Thoracic aorta (tissue), 2 donors: ENCODE measurements around the gene MYO6. TPM values are rescaled to one million over a fixed set of nuclear protein-coding genes. Genes with fewer than 3 reads are reported as not detected.
A peak's percentile ranks its signal among the peaks of the same experiment; 100 is the strongest.
"Not testable (repeated sequence)": the region's sequence is repeated elsewhere in the genome, so short reads cannot be mapped to it uniquely, and the experiment has no call there.

Experiments used
- ATAC-seq: fragments of 150-250 bp; one replicate; pipeline ENCODE4 v1.8.0; 2017; ENCODE audit warnings: low read depth; ENCODE audit not compliant: insufficient number of reproducible peaks, low FRiP score
- DNase-seq: peaks from one replicate; pipeline ENCODE4 v3.0.0-alpha.2; 2020; ENCODE audit warnings: low spot score
- H3K27ac ChIP-seq, 2 donors: fragments of 200-600 bp; sonication (generic); 1 replicate in 1 of 2; 2 replicates in 1 of 2; pipeline ENCODE4 v1.5.1; 2016; ENCODE audit warnings: mild to moderate bottlenecking in 2 of 2, moderate library complexity in 2 of 2
- H3K27me3 ChIP-seq: fragments of 200-600 bp; sonication (generic); replicated peaks from 2 replicates; pipeline ENCODE4 v1.6.0; 2016; ENCODE audit warnings: mild to moderate bottlenecking; ENCODE audit not compliant: insufficient read depth
- H3K36me3 ChIP-seq: fragments of 200-600 bp; sonication (generic); one replicate; pipeline ENCODE4 v1.5.1; 2016
- H3K4me1 ChIP-seq, 2 donors: fragments of 200-600 bp; sonication (generic); 1 replicate in 1 of 2; 2 replicates in 1 of 2; pipeline versions ENCODE4 v1.5.1 to v1.6.0; 2016; ENCODE audit warnings: low read depth in 2 of 2, mild to moderate bottlenecking in 1 of 2; ENCODE audit not compliant: control insufficient read depth in 1 of 2
- H3K4me3 ChIP-seq: fragments of 200-600 bp; sonication (generic); 2 replicates; pipeline ENCODE4 v1.5.1; 2016; ENCODE audit warnings: mild to moderate bottlenecking
- H3K9me3 ChIP-seq: fragments of 200-600 bp; sonication (generic); 2 replicates; pipeline ENCODE4 v1.5.1; 2016
- CTCF ChIP-seq: fragments of 200-600 bp; sonication (generic); IDR thresholded peaks from one replicate; pipeline ENCODE4 v1.5.1; 2019; ENCODE audit warnings: antibody characterized with exemption
- total RNA-seq, 2 donors: library from RNA; depleted of rRNA; stranded (reverse); fragments of >200 nt; gene quantifications; one replicate each; pipeline versions ENCODE4 v1.1.0 to v1.2.3, GENCODE V29; 2016

MYO6 gene
- 10 to 100 TPM; 23.8 to 30.1 TPM for total RNA-seq

- H3K27me3 ChIP-seq: no peaks in the 10 kb centered on the region
- peak; percentile 63 for ATAC-seq
- peaks cover 8 to 27% of the 10 kb centered on the region in 2 donors for H3K4me1 ChIP-seq
- no peaks in the 10 kb centered on the region for H3K9me3 ChIP-seq
- H3K36me3 ChIP-seq: no peaks in the 10 kb centered on the region
- no peak for TF ChIP-seq CTCF
- peak within 1 kb of the TSS; percentile 99 for H3K4me3 ChIP-seq
- DNase-seq: no peak
- H3K27ac ChIP-seq: peak within 1 kb of the TSS; percentile 76
These were observed at the start of gene MYO6 for GRCh38 chr6:75748743-75749538. Gene MYO6, plus strand, starts transcription at chr6:75749239. Its CDS starts 68,309 bp downstream, at chr6:75817548.

GRCh38 chr6:75708334-75708733, 40.7 kb upstream of the MYO6 start:
- not testable (repeated sequence) for H3K4me1 ChIP-seq, H3K27me3 ChIP-seq, DNase-seq, H3K27ac ChIP-seq, H3K4me3 ChIP-seq, ATAC-seq, H3K9me3 ChIP-seq
- peaks cover 17% of the 10 kb centered on the region for H3K36me3 ChIP-seq

GRCh38 chr6:75711173-75711572, 37.9 kb upstream of the MYO6 start:
- TF ChIP-seq CTCF: no peak
- no peak overlapping the region for H3K27ac ChIP-seq
- no peaks in the 10 kb centered on the region for H3K27me3 ChIP-seq
- no peak for DNase-seq
- H3K4me1 ChIP-seq: no peaks in the 10 kb centered on the region
- no peak overlapping the region for H3K4me3 ChIP-seq
- no peaks in the 10 kb centered on the region for H3K9me3 ChIP-seq
- no peak for ATAC-seq
- H3K36me3 ChIP-seq: peaks cover 28% of the 10 kb centered on the region

- Histone ChIP-seq H3K9me3 (no peaks in the 10 kb centered on the region), H3K4me1 (no peaks in the 10 kb centered on the region), H3K4me3 (no peak overlapping the region), H3K27ac (no peak overlapping the region), H3K27me3 (no peaks in the 10 kb centered on the region), H3K36me3 (peaks cover 5% of the 10 kb centered on the region)
- TF ChIP-seq CTCF: no peak
- ATAC-seq (no peak), DNase-seq (no peak)
These were observed 29.9 kb upstream of the MYO6 start for GRCh38 chr6:75719133-75719532.

GRCh38 chr6:75723382-75723781, 25.7 kb upstream of the MYO6 start:
- no peaks in the 10 kb centered on the region for H3K9me3 ChIP-seq
- ATAC-seq: no peak
- no peak overlapping the region for H3K4me3 ChIP-seq
- H3K4me1 ChIP-seq: no peaks in the 10 kb centered on the region
- no peak for TF ChIP-seq CTCF
- H3K27me3 ChIP-seq: no peaks in the 10 kb centered on the region
- no peak for DNase-seq
- no peak overlapping the region for H3K27ac ChIP-seq
- H3K36me3 ChIP-seq: no peaks in the 10 kb centered on the region
